PC-9 (cell line): ENCODE data around the gene DIP2C. TPM values are rescaled to one million over a fixed set of nuclear protein-coding genes. Genes with fewer than 3 reads are reported as not detected.

Source experiments
- BruUV-seq: library from RNA; stranded (reverse); fragments of 400-500 nt; replicated peaks from 2 replicates; lab custom pipeline; 2021; lab: Mats Ljungman, UMichigan
- CTCF ChIA-PET: fragments of 300-600 bp; sonication (Branson Sonifier 250); formaldehyde crosslinking; loops from one replicate; lab custom pipeline; 2022; ENCODE audit warnings: antibody characterized with exemption; lab: Charles Lee
- POLR2A ChIA-PET: fragments of 300-600 bp; sonication (Branson Sonifier 250); formaldehyde crosslinking; loops from one replicate; lab custom pipeline; 2022; ENCODE audit warnings: antibody characterized with exemption; ENCODE audit not compliant: unreplicated experiment; lab: Charles Lee
- DNase-seq, 2 experiments: peaks; one replicate each; pipeline versions ENCODE4 v3.0.0 to v3.0.0-alpha.2; 2015 to 2022; ENCODE audit warnings: mixed read lengths in 1 of 2
- H2AFZ ChIP-seq: fragments of 200-600 bp; sonication (generic); 2 replicates; pipeline ENCODE4 v1.8.1; 2017; ENCODE audit warnings: antibody characterized with exemption
- H3F3A ChIP-seq: fragments of 200-600 bp; sonication (generic); 2 replicates; pipeline ENCODE4 v1.8.1; 2017; ENCODE audit warnings: antibody characterized with exemption, mild to moderate bottlenecking, low read depth; ENCODE audit not compliant: insufficient read depth
- H3K27ac ChIP-seq: fragments of 200-600 bp; sonication (generic); 2 replicates; pipeline ENCODE4 v1.6.1; 2016; ENCODE audit warnings: mixed run types
- H3K27me3 ChIP-seq: fragments of 200-600 bp; sonication (generic); 2 replicates; pipeline ENCODE4 v1.6.1; 2016; ENCODE audit warnings: low read depth, mixed run types; ENCODE audit not compliant: insufficient read depth
- H3K36me3 ChIP-seq: fragments of 200-600 bp; sonication (generic); 2 replicates; pipeline ENCODE4 v1.6.1; 2016; ENCODE audit warnings: low read depth, mixed run types
- H3K4me1 ChIP-seq: fragments of 200-600 bp; sonication (generic); replicated peaks from 2 replicates; pipeline ENCODE4 v1.6.1; 2016; ENCODE audit warnings: mixed run types; ENCODE audit not compliant: insufficient read depth
- H3K4me2 ChIP-seq: fragments of 200-600 bp; sonication (generic); 2 replicates; pipeline ENCODE4 v1.6.1; 2017; ENCODE audit warnings: mixed run types
- H3K4me3 ChIP-seq: fragments of 200-600 bp; sonication (generic); 2 replicates; pipeline ENCODE4 v1.6.1; 2016; ENCODE audit warnings: mixed run types
- H3K79me2 ChIP-seq: fragments of 200-600 bp; sonication (generic); 2 replicates; pipeline ENCODE4 v1.6.1; 2017; ENCODE audit warnings: low read depth, mixed run types
- H3K9me2 ChIP-seq: fragments of 200-600 bp; sonication (generic); 2 replicates; pipeline ENCODE4 v1.8.1; 2017; ENCODE audit warnings: mild to moderate bottlenecking; ENCODE audit not compliant: insufficient read depth
- H3K9me3 ChIP-seq: fragments of 200-600 bp; sonication (generic); 2 replicates; pipeline ENCODE4 v1.8.1; 2016; ENCODE audit warnings: low read depth; ENCODE audit not compliant: insufficient read depth
- H4K20me1 ChIP-seq: fragments of 200-600 bp; sonication (generic); 2 replicates; pipeline ENCODE4 v1.8.1; 2017; ENCODE audit not compliant: insufficient read depth
- CTCF ChIP-seq: fragments of 200-600 bp; sonication (generic); conservative IDR thresholded peaks from 2 replicates; pipeline ENCODE4 v1.6.1; 2017; ENCODE audit warnings: mixed run types, antibody characterized with exemption, mild to moderate bottlenecking, moderate library complexity
- EZH2 ChIP-seq: fragments of 200-600 bp; sonication (generic); IDR thresholded peaks from 2 replicates; pipeline ENCODE4 v1.8.0; 2017; ENCODE audit warnings: antibody characterized with exemption, low read depth
- intact Hi-C: fragments of 100-400 bp; cut with micrococcal nuclease; formaldehyde crosslinking; loops from one replicate; pipeline ENCODE4 v1.10.0; 2022; ENCODE audit not compliant: unreplicated experiment
- total RNA-seq: library from RNA; stranded (reverse); gene quantifications from 2 replicates; pipeline ENCODE4 v1.2.3, GENCODE V29; 2021

The DIP2C gene
- total RNA-seq, 1 experiment from 2014 or later: 0.83 TPM

DNA sequence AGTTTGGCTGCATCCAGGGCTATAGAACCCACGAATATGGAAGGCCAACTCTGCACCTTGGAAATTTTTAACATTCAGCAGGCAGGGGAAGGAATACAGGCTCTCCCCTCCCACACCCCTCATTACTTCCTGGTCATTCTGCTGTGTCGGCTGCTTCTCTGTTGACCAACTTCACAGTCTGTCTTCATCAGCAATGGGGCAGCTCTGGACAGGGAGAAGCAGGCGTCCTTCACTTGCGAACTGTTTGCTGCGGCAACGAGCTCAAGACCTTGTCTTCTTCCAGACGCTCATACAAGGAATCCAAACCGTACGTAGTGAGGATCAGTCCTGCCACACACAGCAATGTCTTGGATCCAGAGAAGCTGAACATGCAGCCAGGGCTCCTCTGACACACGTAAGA lies 192.2 kb downstream of the DIP2C start:
- no peaks in the 10 kb centered on the region for H3K4me1 ChIP-seq
- H3K9me3 ChIP-seq: no peaks in the 10 kb centered on the region
- no peaks in the 10 kb centered on the region for H3F3A ChIP-seq
- POLR2A ChIA-PET: no interaction called here
- H3K79me2 ChIP-seq: no peaks in the 10 kb centered on the region
- H2AFZ ChIP-seq: no peak overlapping the region
- TF ChIP-seq EZH2 (no peak), CTCF (no peak)
- CTCF ChIA-PET: no interaction called here
- H4K20me1 ChIP-seq: no peaks in the 10 kb centered on the region
- H3K27me3 ChIP-seq: peaks cover 73% of the 10 kb centered on the region
- H3K27ac ChIP-seq: no peak overlapping the region
- no TSS peak for BruUV-seq
- intact Hi-C loops: no loop called here
- H3K4me3 ChIP-seq: no peak overlapping the region
- no peak overlapping the region for H3K4me2 ChIP-seq
- no peaks in the 10 kb centered on the region for H3K9me2 ChIP-seq
- DNase-seq: no peak
- H3K36me3 ChIP-seq: no peaks in the 10 kb centered on the region

DNA sequence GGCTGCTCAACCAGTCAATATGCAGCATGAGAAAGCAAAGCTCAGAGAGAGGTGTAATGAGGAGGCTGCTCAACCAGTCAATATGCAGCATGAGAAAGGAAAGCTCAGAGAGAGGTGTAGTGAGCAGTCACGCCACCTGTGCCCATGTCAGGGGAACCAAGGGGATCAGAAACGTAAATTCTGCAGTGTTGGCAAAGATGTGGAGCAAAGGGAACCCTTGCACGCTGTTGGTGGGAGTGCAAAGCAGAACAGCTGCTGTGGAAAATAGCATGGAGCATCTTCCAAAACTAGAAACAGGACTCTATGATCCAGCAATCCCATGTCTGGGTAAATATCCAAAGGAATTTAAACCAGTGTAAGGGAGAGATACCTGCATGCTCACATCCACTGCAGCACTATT lies 194.9 kb downstream of the DIP2C start:
- DNase-seq: no peak
- Histone ChIP-seq H3K27me3 (peaks cover 80% of the 10 kb centered on the region), H3K79me2 (no peaks in the 10 kb centered on the region), H3K4me1 (no peaks in the 10 kb centered on the region), H3K9me2 (no peaks in the 10 kb centered on the region), H2AFZ (no peak overlapping the region), H3K4me2 (no peak overlapping the region), H3K36me3 (no peaks in the 10 kb centered on the region), H3F3A (no peaks in the 10 kb centered on the region), H4K20me1 (no peaks in the 10 kb centered on the region), H3K4me3 (no peak overlapping the region), H3K27ac (no peak overlapping the region), H3K9me3 (no peaks in the 10 kb centered on the region)
- intact Hi-C loops: no loop called here
- TF ChIP-seq EZH2: no peak
- TF ChIP-seq CTCF: no peak
- BruUV-seq: no TSS peak
- ChIA-PET CTCF (no interaction called here), POLR2A (no interaction called here)

DNA sequence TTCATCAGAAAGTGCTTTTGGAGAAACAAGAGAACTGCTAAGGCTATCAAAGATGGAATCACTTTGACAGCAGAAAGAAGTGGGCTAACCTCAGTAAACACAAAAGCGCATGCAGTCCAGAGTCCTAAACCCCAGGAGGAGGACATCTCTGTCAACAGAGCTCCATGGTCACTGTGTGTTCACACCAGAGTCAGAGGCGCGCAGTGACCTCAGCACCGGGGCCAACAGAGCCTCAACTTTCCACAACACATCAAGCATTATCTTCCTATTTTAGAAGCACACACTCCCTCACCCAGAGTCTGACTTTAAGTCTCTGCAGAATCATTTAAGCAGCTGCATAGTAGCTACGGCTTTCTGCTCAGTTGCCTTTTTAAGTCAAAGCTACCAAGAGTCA lies 195.3 kb downstream of the DIP2C start:
- CTCF ChIA-PET: no interaction called here
- H3K27me3 ChIP-seq: peaks cover 77% of the 10 kb centered on the region
- POLR2A ChIA-PET: no interaction called here
- H3K4me2 ChIP-seq: no peak overlapping the region
- H3K79me2 ChIP-seq: no peaks in the 10 kb centered on the region
- no peak overlapping the region for H3K4me3 ChIP-seq
- H2AFZ ChIP-seq: no peak overlapping the region
- no peaks in the 10 kb centered on the region for H3K9me2 ChIP-seq
- H3K4me1 ChIP-seq: no peaks in the 10 kb centered on the region
- BruUV-seq: no TSS peak
- H3K9me3 ChIP-seq: no peaks in the 10 kb centered on the region
- no peaks in the 10 kb centered on the region for H3F3A ChIP-seq
- no peak for DNase-seq
- no peak overlapping the region for H3K27ac ChIP-seq
- TF ChIP-seq EZH2 (no peak), CTCF (no peak)
- no peaks in the 10 kb centered on the region for H3K36me3 ChIP-seq
- H4K20me1 ChIP-seq: no peaks in the 10 kb centered on the region
- intact Hi-C loops: no loop called here
